Measurements from ENCODE around the gene C14orf180.

- no peak for TF ChIP-seq CTCF (IDR thresholded peaks at IDR 0.05; ENCODE audit: control extremely low read depth in 1 of 3, insufficient read depth in 1 of 3, low read depth in 1 of 3, low read length in 3 of 3)
- TF ChIP-seq MAFK (IDR thresholded peaks at IDR 0.05; ENCODE audit: low read depth, low read length) = no peak
- no peak for TF ChIP-seq ZNF274 (IDR thresholded peaks at IDR 0.05; ENCODE audit: borderline replicate concordance, extremely low read depth, low read length)
- TF ChIP-seq POLR2AphosphoS5 (IDR thresholded peaks at IDR 0.05; ENCODE audit: low read depth, low read length) = no peak
- no peak for TF ChIP-seq TAF1 (IDR thresholded peaks at IDR 0.05; ENCODE audit: low read depth, low read length)
These were observed 1.4 kb downstream of the C14orf180 start for GRCh38 chr14:104580961-104581360.
